ENCODE results near the gene CA5A.
"Not testable (repeated sequence)": the region's sequence is repeated elsewhere in the genome, so short reads cannot be mapped to it uniquely, and the experiment has no call there.

Gene CA5A

DNA sequence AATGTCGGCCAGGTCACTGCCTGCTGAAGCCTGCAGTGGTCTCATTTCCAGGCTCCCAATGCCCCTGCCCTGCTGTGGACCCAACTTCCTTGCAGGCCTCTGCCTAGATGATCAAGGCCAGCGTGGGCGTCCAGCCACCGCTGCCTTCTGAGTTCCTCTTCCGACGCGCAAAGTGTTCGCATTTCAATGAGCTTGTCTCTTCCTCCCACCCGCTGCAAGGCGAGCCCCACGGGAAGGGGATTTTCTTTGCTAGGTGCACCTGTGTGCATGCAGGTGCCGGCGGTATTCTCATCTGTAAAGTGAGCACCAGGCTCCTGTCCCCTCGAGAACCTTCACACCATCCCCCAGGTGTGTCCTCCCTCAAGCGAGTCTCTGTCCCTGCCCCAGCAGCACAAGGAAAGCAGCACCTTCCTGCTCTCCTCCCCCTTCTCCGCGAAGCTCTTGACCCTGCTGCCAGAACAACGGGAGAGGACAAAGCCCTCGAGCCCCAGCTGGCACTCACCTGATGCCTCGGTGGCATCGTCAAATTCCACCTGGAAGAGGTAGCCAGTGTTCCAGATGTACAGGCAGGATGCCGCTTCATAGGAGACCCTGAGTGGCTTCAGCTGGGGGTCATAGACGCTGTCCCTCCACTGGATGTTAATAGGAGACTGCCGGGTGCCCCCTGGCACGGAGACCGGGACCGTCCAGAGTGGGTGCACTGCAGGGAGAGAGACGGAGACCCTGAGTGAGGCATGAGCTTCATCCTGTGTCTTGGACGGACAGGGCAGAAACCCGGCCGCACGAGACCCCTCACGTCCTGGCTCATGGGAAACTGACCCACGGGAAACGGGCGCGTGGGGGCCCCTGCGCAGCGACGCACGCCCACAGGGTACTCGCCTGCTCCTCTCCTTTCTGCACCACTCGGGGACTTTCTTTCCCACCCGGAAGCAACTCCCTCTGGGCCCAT is 9.8 kb downstream of the CA5A start:
- DNase-seq (ENCODE audit: low read depth in 4 of 4, low spot score in 1 of 4) = peak in 1 of 4 experiments; percentile 11

DNA sequence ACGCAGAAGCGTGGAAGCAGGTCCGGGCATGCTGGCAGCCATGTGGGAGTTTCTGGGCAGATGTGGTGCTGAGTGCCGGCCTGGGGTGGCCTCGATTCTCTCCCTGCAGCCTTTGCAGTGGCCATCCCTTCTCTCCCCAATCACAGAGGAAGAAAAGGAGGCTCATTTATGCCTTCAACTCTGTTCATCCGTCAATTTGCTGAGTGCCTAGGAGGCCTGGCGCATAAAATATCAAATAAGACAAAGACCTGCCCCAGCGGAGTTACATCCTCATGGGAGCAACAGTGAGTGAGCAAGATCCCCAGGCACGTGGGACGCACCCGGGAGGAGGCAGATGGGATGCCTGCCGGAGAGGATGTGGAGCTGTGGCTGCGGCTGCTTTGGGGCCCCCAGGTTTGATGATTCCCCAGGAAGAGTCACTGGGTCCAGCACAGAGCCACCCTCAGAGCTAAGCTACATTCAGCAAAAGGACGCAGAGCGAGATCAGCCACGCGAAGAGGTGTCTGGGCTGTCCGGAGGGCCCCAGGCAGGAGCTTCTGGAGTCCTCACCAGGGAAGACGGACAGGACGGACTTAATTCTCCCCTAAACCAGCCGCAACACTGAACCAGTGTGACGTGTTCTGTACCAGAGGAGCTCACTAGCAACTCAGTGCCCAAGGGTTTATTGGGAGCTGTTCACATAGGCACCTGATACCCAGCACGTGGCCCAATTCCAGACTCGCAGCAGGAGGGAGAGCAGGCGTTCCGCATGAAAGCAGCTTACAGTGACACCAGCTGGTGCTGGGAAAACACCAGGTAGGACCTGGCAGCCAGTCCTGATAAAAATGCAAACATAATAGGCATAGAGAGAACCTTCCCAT is 11.3 kb downstream of the CA5A start:
- no peak for DNase-seq (ENCODE audit: low read depth in 4 of 4, low spot score in 1 of 4)

DNA sequence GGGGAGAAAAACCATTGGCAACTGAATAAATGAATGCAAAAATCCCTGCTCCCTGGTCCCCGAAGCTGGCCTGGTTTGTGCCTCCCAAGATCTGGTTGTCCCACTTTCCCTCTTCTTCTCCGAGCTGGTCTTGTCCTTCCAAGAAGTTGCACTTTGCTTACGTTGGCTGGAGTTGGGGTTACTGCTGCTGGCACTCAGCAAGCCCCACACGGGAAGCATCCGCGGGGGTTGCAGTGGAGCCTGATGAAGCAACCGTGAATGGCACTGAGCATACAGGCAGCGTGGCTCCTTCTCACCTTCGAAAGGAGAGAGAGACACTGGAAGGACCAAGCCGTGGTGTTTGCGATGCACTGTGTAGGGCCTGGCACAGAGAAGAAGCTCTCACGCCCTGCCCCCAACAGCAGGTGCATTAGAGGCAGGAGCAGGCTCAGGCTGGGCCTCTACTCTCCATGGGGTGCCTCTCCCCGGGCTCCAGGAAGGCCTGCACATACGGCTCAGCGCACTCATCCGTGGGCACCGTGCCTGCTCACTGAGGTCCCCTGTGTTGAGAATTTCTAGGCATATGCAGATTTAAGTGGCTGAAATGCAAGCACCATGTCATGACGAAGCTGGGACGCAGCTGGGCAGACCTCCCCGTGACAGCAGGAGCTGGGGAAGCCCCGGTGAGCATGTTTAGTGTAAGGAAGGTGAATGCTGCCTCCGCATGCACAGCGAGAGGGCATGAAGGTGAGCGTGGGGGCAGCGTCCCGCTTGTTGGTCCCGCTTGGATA is 12.1 kb downstream of the CA5A start:
- no peak for DNase-seq (ENCODE audit: low read depth in 4 of 4, low spot score in 1 of 4)

DNA sequence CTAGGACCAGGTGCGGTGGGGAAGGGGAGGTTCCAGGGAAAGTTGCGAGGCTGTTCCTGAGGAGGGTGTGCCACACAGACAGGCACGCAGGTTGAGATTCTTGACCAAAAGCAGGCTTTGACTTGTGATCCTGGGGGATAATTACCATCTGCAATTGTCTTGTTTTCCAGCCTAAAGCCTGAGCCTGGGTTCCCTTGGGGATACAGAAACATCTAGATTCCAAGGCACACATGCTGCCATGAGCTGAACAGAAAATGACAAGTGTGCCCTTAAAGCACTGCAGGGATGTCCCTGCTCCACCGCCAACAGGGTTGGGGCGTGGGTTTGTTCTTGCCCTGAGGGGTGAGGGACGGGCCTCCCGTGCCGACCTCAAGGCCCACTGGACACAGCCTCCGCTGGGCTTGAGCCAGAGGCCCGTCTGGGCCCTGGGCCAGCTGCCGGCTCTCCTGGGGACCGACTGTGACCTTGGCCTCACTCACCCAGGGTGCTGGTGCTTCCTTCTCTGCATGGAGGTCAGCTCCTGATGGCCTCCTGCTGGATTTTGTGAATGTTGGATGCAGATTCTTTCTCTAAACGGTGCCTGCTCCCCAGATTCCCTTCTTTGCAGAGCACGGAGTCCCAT is 14.0 kb downstream of the CA5A start:
- DNase-seq (ENCODE audit: low read depth in 4 of 4, low spot score in 1 of 4) = no peak

DNA sequence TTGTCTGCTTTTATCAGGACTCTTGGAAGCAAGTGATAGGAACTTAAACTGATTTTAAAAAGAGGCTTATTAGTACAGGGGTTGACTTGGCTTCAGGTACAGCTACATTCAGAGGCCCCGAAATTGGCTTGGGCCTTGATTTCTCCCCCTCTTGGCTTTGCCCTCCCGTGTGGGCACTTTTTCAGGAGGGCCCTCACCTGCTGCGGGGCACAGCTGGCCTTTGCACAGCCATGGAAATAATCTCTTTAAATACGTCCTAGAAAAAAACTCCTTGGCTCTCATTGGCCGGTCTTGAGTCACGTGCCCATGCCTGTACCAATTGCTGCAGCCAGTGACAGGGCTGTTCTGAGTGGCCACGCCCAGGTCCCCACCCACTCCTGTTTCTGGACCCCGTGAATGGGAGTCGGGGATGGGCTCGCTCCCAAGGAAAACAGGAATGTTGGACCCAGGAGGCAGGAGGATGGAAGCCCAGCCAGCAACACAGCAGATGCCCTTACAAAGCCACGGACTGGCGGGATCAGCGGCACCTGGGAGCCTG is 15.0 kb downstream of the CA5A start:
- no peak for DNase-seq (ENCODE audit: low read depth in 4 of 4, low spot score in 1 of 4)

DNA sequence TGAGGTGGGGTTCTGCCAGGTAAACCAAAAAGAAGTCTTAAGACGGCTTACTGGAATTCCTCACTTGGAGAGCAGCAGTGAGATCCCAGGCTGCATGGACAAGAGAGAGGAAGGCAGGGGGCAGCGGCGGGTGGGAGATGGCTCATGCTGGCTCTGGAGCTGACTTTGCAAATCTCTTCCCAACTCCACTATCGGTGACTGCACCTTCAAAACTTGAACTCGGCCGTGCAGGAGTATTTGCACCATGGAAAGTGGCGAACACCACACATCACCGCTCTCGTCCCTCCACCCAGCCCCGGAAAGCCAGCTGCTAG is 16.7 kb downstream of the CA5A start:
- DNase-seq (ENCODE audit: low read depth in 4 of 4, low spot score in 1 of 4) = no peak

DNA sequence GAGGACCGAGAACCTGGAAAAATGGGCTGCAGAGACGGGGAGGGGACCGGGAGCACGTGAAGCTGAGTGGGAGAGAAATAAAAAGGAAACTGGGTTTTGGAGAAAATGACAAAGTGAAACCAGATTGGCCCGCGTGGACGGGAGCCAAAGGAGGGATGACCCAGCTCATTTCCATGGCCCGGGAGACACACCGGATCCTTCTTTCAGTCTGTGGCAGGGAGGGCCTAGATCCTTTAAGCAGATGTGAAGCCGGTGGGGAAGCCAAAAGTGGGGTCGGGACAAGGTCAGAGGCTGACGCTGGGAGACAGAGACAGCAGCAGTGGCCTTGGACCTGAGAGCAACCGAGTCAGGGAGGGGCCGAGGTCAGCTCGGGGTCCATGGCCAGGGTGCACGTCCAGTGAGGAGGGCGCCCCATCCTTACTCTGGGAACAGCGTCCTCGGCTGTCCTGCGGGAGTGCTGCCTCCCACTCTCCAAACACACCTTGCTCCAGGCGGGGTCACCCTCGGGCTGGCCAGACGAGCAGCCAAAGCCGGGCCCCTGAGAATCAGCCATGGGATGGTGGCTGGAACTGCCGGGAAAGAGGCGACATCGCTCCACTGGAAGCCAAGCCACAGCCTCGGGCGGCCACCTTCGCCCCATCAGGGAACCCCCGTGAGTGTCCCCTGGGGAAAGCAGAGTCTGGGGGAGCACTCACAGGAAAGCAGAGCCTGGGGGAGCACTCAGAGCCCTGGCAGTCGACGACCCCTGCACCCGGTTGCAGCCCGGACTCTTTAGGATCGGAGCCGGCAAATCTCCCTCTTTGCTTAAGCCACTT is 17.3 kb downstream of the CA5A start:
- DNase-seq (ENCODE audit: low read depth in 4 of 4, low spot score in 1 of 4) = no peak

DNA sequence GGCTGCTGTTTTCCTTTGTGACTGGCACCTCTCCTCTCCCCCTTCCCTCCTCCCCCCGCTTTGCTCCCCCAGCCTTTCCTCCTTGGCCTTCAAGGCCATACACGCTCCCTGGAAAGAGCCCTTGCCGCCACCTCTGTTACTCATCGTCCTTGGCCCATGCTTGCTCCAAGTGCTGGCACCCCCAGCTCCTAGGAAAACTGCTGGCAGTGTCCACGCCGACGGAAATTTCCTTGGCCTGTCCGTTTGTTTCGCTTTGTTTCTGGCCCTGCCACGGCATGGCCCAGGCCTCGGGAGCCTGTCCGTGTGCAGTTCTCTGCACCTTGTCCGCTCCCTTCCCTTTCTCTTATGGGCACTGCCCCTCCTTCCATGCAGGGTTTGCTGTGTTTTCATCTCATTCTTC is 18.0 kb downstream of the CA5A start:
- DNase-seq (ENCODE audit: low read depth in 4 of 4, low spot score in 1 of 4) = no peak

DNA sequence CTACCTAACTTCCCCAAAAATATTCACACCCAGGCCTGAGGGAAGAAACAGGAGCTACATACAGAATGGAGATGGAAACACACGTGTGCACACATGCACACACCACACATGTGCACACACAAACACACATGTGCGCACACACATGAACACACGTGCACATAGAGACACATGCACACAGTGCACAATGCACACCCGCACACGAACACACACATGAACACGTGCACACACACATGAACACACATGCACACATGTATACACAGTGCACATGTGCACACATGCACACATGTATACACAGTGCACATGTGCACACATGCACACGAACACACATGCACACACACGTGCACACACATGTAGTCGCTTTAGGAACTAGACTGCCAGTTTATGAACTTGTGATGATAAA is 18.8 kb downstream of the CA5A start:
- no peak for DNase-seq (ENCODE audit: low read depth in 4 of 4, low spot score in 1 of 4)

DNA sequence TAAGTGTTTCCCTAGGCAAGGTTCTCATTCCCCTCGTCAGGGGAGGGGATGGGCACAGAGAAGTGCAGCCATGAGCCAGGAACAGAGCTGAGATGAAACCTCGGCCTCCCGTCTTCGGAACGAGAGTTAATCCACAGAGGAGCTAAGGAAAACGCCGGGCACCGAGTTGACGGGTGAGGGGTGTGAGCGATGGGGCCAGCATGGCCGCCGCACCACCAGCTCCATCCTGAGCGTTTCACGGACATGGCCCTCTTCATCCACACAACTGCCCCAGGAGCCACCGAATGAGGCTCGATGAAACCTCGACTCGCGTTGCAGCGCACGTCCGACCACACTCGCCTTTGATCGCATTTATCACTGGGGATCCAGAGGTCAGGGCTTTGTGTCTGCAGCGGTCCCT is 21.5 kb downstream of the CA5A start:
- no peak for DNase-seq (ENCODE audit: low read depth in 4 of 4, low spot score in 1 of 4)

DNA sequence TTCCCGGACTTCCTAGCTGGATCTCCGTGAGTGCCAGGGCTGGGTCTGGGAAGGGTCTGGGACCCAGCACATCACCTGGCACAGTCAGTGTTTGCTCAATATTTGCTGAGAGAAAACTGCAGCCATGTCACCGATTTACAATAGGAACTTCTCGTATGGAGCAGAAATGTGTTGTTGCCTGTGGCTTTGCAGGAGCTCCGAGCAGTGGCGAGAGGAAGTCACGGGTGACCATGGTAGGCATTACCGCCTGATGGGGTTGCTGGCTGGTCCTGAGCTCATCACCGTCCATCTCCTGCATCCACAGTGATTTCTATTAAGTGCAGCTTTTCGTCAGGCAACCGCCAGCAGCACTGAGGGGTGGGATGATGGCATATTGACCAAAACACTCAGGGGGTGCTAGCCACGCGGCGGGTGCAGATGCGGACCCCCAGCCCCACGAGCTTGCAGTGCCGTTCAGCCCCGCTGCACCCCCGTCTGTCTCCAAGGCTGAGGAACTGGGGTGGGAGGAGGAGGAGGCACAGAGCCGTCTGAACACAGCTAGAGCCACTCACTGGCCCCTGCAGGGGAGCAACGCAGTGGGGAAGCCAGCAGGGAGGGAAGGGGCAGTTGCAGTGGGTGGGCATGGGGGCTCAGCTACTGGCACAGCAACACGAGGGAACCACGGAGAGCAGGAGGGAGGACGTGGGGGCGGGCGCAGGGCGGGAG is 22.2 kb downstream of the CA5A start:
- DNase-seq (ENCODE audit: low read depth in 4 of 4, low spot score in 1 of 4) = not testable (repeated sequence)

DNA sequence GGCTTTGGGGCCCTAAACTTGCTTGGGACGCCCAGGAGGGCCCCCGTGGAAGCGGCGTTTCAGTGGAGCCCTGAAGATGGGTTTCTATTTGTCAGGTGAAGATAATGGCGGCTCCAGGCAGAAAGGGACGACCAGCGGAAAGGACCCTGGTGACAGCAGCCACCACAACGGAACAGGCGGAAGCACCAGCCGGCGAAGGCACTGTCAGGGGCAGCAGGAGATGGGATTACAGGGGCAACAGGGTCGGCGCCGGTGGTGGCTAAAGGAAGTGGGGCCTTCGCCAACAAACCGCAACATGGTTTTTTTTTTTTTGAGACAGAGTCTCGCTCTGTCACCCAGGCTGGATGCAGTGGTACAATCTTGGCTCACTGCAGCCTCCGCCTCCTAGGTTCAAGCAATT is 23.6 kb downstream of the CA5A start:
- not testable (repeated sequence) for DNase-seq (ENCODE audit: low read depth in 4 of 4, low spot score in 1 of 4)

DNA sequence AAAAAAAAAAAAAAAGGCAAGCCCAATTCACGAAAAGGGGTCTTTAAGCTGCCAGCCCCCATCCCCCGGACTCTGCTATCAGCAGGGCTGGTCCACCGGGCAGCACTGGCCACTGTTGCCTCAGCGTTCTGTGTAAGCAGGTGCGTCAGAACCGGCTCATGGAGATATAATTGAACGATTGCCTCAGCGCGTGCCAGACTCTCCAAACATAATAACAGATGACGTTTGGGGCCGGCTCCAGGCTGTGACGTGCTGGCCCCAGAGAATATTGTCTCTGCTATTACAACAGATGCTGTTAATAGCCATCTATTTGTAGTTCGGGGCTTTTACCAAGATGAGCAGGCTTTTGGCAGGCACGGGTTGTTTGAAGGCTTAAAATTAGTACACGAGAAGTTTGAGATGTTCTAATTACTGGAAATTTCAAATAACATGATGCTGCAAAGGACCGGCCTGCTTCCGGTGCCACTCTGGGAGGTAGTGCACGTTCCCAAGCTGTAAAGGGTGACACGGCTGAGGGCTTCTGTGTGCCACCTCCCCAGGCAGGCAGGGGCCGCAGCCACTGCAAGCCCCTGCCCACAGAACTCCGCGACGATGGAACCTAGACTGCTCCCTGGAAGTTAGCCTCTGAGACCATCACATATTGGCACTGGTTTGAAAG is 25.1 kb downstream of the CA5A start:
- DNase-seq (ENCODE audit: low read depth in 4 of 4, low spot score in 1 of 4) = not testable (repeated sequence)

DNA sequence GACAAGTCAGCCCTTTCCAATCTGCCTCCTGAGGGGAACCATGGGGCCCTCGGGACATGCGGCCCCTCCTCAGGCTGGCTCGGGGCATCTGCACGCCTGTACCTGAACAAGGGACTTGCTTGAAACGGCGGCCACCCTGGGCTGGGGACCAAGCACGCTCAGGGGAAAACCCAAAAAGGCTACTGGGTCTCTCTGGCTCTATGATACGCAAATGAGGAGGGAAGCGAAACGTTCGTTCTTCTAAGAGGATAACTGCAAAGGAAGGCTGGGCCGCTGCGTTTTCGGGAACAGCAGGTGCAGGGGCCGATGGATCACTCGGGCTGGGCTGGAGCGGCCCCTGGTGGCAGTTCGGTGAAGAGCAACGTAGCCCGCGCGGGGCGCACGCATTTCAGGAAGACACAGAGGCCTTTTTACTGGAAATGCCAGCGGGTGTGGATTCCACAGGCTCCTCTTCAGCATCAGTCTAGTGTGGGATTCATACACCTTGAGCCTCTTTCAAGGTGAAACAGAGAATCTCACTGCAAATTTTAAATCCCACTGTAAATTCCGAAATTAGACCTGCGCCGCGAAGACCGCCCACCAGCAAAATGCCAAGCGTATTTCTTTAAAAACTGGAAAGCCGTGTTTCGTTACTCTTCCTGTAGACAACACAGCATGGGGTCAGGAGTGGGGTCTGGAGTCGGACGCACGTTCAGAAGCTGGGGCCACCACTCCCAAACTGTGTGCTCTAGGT is 27.0 kb downstream of the CA5A start:
- DNase-seq (ENCODE audit: low read depth in 4 of 4, low spot score in 1 of 4) = peak; percentile 66 to 89 (median 79)

DNA sequence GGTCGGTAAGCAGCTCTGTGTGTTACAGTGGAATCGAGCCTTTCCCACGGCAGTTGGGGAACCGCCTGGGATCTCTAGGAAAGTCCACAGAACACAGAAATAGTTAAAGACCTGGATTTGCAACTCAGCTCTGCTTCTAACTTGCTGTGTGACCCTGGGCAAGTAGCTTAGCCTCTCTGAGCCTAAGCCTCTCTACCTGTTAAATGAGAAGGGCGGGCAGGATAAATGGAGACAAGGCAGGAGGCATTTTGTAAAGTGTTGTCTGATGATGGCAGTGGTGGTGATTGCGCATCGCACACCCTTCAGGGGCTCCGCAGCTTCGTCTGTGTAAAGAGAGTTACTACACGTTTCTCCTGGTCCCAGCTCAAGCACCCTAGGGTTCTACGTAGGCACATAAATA is 28.2 kb downstream of the CA5A start:
- not testable (repeated sequence) for DNase-seq (ENCODE audit: low read depth in 4 of 4, low spot score in 1 of 4)

DNA sequence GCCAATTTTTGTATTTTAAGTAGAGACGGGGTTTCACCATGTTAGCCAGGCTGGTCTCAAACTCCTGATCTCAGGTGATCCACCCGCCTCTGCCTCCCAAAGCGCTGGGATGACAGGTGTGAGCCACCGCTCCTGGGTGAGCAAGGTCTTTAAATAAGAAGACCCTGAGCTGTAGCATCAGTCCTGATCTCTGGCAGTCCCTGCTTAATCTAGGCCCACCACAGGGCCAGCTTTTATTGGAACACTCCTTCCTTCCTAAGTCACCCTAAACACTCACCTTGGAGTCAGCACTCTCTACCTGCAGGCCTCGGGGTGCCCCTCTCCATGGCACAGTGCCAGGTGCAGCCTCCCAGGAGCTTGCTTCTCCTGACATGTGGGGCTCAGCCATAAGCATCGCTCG is 30.8 kb downstream of the CA5A start:
- not testable (repeated sequence) for DNase-seq (ENCODE audit: low read depth in 4 of 4, low spot score in 1 of 4)

DNA sequence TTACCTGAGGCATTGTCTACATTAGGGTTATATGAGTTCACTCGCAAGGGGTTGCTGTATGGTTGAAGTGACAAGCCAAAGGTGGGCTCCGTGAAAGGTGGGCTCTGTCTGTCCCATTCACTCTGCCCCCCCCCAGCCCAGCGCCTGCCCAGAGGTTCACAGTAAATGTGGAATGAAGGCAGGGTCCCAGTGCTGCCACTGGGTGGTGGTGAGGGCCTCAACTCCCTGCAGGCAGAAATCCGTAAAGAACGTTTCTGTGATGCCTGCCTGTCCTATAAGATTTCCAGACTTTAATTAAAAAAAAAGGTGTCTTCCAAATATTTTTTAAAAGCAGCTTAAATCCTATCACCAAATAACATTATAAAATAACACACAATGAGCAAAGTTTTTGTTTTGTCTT is 31.4 kb downstream of the CA5A start:
- not testable (repeated sequence) for DNase-seq (ENCODE audit: low read depth in 4 of 4, low spot score in 1 of 4)

DNA sequence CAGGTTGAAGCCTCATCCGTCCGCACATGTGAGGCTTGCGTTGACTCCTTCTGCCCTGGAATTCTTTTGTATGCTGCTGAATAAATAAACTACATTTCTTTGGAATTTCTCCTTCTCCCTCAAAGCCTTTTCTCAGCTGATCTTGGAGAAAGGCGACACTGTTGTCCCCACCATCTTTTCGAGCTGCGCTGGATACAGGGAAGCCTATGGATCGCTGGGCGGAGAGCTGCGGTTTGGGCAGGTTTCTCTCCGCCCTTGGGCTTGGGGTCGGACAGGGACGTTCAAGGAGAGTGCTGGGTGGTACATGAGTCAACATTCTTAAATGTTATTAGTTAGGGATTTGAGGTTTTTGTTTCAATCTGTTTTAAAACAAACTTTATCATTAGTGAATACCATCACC is 35.8 kb downstream of the CA5A start:
- DNase-seq (ENCODE audit: low read depth in 4 of 4, low spot score in 1 of 4) = not testable (repeated sequence)
